HG03060 (cell line): ENCODE data around the gene SFMBT1.

Source experiments
- ATAC-seq: cut with Tn5 transposase; IDR thresholded peaks from one replicate; pipeline ENCODE4 v1.9.1; 2021; ENCODE audit warnings: low read depth, moderate number of reproducible peaks; ENCODE audit not compliant: unreplicated experiment

SFMBT1 gene

DNA sequence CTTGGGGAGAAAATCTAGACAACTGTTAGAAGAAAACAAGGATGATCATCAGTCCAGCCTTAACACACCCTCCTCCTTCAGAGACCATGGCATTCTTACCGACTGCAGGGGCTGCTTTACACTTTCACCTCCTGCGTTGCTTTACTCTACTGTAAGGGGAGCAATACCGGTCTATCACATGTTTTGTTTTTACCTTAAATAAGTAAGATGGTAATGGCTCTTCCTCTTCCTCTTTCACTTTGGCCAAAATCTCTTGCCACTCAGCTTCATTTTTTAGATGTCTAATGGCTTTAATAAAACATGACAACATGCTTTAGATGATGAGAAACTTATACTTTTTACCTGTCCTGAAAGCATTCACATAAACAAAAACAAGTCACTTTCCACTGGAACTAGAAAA is 115.1 kb downstream of the SFMBT1 start:
- ATAC-seq, result no peak

DNA sequence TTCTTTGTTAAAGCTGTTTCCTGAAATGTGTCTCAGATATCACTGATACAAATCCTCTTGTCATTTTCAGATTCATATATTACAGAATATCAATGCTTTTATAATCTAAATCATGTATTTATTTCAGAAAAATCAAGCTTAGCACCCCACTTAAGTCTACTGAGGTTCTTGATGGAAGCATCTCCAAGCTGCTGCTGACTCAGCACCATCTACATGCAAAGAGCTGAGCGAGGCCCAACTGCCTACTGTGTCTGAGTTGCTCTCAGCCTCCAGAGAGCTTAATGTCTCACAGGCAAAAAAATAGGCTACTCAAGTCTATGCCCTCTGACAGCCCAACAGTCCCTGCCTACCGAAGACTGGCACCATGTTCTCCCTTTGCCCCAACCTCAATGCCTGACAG is 119.3 kb downstream of the SFMBT1 start:
- ATAC-seq, result no peak

DNA sequence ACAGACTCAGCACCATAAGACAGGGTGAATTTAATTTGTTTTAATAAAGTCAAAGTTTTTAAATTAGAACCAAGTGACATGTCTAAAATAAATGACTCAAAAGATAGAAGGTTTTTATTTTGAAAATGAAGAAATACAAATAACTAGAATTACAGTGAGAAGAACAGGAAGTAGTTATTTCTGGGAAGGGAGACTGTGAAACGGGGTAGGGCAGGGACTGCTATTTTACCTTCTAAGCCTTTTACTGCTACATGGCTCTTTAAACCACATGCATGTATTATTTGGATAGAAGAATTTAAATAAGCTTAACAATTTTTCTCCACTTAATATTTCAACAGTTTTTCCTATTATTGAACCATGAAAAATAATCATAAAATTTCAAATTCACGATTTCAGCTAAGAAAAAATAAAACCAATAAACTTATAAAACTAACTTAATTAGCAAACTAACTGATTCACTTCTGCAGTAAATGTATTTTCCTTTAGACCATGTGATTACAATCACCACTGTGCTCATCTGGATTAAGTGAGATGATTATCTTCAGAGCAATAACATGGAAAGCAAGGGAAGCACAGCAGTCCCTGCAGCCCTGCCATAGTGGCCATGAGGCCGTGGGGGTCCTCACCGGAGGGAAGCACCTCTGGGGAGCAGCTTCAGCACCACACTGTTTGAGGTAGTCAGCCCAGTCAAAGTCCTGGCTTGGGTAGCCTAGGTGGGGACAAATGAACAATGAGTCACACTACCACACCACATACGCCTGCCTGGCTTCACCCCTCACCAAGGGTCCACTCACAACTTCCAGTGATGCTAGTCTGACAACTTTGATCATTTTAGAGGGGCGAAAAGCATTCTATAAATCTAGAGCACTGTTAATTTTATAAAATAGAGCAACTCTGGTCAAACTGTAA is 120.2 kb downstream of the SFMBT1 start:
- no peak for ATAC-seq

DNA sequence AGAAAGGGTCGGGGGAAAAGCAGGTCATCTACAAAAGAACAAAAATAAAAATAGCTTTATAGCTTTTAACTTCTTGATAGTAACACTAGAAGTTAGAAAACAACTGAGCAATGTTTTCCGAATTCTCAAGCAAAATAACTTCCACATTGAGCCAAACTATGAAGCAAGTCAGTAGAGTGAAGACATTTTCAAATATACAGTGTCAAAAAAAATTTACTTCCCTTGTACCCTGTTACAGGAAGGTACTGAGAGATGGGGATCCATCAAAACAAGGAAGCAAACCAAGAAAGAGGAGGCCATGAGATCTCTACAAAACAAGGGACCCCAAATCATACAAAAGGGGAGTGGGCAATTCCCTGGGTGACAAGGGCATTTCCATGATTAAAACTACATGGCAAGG is 121.9 kb downstream of the SFMBT1 start:
- no peak for ATAC-seq

DNA sequence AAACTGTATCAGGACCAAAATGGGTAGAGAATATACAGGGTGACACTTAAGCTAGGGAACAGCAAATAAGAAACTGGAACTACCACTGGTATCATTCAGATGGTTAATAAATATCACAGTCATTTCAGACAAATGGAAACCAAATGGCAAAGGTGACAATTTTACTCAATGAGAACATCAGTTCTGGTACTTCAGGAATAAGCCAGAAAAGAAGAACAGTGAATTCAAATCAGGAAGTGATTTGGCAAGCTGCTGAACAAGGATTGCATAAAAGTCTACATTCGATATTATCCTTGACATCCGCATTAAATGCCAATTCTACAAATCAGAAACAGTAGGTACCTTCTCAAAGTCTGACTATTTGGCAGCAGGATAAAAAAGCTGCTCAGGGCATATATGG is 125.0 kb downstream of the SFMBT1 start:
- ATAC-seq, result no peak

DNA sequence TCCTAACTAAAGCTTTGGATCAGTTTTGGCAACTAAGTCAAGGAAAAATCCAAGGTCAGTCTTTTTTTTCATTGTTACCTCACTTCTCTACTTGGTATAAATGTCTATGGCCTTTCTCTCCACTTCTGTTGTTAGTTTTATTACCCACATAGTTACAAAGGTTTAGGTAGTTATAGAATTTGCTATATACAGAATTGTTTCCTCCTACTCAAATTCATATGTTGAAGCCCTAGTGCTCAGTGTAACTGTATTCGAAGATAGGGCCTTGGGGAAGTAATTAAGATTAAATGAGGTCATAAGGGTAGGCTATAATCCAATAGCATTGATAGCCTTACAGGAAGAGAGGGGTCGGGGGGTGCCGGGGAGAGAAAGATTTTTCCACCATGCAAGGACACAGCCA is 128.8 kb downstream of the SFMBT1 start:
- ATAC-seq, result no peak

DNA sequence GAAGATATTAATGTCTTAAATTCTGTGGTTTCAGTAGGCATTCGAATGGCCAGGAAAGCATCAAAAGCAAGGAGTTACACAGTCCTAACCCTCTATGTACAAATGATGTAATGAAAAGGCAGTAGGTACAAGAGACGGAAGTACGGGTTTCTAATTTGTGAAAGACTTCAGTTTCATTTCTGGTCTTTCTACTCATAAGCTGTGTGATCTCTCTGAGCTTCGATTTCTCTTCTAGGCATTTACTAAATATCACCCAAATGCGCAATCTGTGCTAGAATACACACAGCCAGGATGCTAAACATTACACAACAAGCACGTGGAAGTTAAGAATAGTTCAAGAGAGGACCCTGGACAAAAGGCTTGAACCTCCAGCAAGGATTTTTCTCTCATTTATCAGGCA is 130.6 kb downstream of the SFMBT1 start:
- no peak for ATAC-seq

DNA sequence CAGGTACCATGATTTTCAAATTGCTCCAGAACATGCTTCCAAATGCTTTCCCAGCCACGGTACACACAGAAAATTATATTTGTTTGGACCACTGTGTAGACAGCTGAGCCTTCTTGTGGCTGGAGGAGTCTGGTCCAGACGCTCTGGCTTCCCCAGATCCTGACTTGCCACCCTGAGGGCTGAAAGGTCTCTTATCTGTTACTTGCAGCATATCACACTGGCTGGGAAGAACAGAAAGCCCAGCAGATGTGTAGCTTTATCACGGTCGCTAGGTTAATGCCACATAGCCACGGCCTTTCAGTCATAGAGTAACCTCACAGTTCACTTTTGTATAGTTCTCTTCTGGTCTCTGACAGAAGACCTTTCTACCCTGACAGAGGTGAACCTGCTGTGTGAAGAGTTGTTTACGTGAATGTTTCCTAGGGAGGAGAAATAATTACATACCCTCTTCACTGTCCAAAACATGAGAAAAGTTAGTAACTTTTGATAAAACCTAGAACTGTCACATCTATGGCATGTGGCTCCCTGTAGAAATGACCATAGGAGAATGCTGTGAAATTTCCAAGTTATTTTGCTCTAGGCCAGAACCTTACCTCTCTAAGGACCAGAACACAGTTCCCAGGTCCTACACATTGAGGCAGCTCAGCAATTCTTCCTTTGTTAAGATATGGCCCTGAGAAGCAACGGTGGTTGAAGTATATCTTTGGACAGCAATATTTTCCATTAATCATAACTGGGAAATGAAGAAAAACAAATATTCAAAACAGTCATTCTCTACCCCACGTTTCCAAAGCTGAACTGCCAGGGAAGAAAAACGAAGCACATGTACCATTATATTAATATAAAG is 132.8 kb downstream of the SFMBT1 start:
- no peak for ATAC-seq

DNA sequence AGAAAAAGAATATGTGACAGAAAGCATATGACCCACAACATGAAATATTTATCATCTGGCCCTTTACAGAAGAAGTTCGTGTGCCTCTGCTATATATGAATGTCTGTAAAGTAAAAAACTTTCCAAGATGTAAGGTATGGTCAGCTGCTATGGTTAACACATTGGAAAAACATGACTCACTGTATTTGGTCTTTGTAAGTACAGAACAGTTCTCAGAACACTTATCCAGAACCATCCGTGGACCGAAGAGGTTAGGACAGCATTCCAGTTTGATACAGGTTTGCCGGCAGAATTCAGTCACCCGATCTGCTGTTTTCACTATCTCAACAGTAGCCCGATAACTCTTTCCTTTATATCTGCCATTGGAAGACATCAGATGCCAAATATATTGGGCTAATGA is 135.1 kb downstream of the SFMBT1 start:
- ATAC-seq, result no peak

DNA sequence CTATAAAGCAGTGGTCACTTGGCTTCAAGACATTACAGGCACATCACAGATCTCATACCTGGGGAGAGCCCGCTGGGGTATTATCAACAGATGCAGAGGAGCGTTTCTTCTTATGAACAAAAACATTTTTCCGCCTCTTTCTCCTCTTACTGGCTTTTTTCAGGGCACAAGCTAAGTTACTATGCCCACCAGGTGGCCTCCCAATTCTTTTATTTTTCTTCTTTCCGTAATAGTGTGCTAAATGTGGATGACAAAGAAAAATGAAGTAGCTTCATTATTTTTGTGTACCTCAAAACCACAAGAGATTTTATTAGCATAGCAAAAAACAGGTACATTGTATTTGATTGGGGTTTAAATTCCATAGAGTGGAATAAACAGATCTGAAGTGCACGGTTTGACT is 138.4 kb downstream of the SFMBT1 start:
- no peak for ATAC-seq

DNA sequence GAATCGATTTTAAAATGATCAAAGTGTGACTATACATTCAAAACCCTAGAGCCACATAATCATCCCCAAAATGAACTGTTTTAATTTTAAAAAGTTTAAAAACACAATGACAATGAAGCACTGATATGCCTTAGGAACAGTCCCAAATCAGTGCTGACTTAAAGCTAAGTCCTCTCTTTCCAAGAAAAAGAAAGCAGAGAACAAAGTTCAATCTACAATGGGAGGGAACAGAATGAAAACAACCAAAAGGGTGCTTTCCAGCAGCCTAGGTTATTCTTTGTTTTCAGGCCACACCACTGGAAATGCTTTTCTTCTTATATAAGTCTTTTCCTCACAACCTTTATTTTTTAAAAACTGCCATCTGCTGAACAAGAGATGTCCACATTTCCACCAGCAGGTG is 141.3 kb downstream of the SFMBT1 start:
- ATAC-seq, result no peak

DNA sequence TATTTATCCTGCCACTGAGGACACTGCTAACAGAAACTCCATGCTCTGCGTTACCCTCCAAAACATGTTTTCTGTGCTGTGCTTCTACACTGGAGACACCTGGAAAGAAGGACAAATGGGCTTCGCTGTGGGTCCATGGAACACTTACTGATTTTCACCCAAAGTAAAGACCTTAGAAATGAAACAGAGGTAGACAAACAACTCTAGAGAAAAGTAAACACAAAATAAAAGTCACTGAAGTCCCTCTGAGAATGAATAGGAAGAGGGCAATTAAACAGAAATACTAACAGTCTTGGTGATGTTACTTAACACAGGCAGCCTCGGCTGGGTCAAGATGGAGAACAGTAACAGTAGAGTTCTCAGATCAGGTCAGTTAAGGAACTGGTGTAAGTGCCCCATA is 141.9 kb downstream of the SFMBT1 start:
- no peak for ATAC-seq

DNA sequence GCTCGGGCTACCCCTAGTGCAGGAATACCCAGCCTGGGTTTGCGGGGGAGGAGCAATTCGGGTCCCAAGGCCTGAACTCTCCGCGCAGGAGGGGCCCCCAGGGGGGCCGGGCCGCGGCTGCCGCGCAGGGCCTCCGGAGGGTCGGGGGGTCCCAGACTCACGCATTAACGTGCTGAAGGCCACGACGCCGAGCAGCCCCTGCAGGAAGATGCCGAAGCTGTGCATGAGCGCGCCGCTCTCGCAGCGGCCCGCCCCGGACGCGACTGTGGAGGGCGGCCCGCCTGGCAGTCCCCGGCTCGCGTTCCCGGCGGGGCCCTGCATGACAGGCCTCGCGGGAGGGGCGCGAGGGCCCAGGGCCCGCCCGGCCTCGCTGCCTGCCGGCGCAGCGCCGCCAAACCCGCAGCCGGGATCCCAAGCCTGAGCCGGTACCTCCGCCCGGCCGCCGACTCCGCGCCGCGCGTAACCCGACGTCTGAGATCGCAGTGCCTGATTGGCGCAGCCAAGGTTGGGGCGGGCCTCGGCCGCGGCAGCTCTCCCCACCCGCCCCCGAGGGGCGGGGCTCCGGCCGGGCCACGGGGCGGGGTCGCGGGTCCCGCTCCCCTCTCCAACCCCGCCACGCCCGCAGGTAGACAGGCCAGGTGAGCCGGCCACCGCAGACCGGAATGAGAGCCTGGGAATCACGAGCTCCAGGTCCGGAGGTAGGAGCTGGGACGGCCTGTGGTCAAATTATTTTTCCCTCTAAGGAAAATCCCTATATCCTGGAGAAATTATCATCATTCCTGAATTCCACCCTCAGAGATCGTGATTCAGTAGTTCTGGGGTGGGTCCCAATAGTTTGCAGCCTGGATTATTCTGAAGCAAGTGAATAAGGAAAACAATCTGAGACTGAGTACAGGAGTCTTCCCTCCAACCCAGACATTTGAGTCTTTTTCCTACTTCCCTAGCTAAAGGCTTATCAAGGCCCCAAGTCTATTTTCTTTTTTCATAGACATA is 148.4 kb downstream of the SFMBT1 start, which contains the start of gene STIMATE:
STIMATE (minus strand) TSS at position 419 of the 993 bp plus-strand sequence; CDS start at position 321, 98 bp downstream.
- peak; percentile 68 for ATAC-seq

DNA sequence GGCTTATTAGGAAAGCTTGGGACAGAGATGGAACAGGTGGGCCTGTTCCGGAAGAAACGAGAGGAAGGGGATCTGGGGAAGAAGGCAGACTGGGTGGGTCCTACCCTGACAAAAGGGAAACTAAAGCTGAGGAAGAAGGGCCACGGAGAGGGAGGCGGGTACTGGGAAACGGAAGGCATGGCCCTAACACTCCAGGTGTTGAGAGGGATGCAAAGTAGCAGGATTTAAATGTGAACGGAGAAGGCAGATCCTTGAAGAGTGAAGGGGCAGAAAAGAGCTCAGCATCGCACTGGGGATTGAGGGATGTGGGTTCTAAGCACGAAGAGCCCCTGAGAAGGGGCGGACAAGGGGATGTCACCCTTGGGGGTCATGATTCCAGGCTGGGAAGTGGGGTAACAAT is 149.3 kb downstream of the SFMBT1 start:
- ATAC-seq, result no peak

DNA sequence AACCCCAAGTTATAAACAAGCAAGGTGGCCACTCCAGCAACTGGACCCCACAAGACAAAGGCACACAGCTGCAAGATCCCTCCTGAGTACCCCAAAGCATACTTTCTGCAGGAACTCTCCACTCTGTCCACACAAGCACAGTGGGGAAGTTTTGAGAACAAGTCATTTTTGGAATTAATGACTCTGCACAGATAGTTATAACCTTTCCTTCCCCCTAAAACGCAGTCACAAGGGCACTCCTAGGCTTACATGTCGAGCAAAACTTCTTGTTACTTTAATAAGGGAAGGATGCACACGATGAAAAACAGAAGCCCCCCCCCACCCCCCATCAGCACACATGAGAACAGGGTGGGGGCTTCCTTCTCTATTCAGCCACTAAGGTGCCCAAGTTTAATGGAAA is 149.7 kb downstream of the SFMBT1 start:
- ATAC-seq, result no peak

DNA sequence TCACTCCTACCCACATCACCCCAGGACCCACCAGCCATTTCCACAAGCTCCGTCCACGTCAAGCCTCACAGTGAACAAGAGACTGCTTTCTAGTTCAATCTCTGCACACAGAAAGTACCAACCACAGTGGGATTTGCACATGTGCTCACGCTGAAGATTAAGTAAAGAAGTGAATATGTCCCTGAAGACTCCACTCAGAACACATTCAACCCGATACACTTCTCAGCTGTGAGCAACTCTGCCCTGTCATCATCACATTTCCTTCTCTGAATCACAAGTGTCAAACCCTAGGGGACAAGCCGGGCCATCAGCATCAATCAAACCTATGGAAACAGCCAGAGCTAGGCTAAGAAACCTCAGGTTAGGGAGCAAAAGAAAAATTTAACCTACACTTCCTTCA is 150.5 kb downstream of the SFMBT1 start:
- no peak for ATAC-seq

DNA sequence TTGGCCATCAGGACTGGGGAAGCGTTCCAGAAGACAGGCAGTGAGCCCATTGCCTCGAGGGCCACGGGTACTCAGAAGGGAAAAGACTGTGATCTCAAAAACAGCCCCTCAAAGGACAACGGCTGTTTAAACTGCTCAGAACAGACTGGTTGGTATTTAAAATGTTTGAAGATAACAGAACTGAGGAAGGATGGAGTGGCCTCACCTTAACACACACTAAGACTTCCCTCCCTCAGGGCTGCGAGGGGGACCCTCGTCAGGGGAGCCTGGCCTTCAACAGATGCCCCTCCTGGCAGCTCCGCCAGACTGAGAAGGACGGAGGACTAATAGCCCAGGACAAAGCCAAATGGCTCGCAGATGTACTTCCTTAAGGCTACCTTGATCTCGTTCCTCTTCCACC is 151.1 kb downstream of the SFMBT1 start:
- no peak for ATAC-seq

DNA sequence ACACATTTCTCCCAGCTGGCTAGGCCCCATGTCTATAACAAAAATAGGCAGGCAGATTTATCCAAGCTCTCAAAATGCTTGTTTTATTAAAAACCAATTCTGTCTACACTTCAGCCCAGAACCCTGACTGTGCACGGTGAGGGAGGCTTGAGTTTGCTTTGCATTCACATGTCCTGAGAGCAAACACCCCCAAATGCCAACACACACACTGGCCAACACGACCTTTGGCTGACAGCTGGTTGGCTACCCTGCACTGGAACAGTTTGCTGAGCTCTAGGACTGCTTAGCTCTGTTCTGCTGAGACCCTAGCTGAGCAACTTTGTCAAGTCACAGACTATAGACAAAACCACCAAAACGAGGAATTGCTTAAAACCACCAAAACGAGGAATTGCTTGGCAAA is 152.2 kb downstream of the SFMBT1 start:
- no peak for ATAC-seq

DNA sequence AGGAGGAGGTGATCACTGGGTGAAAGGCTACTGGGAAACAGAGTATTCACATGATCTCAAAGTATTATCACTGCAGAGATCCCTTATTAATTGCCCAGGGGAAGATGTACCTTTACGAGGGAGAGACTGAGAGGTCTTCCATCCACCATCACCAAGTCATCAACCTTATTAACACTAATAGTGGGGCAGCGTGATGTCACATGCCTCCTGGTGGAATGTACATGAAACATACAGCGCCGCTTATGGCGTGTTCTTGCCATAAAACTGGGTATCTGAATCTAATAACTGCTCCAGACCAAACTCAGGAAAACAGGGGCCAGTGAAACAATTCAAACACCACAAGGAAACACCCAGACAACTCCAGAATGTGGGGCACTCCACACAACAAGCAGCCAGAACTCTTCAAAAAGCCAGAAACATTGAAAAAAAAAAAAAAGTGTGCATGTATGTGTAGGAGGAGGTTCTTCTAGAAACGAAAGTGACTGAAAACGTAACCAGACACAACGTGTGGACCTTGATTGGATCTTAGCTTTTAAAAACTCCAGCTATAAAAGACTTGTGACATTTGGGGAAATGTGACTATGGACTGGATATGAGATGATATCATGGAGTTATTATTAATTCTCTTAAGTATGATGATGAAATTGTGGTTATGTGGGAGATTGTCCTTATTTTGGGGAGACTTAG is 153.1 kb downstream of the SFMBT1 start:
- ATAC-seq, result no peak

DNA sequence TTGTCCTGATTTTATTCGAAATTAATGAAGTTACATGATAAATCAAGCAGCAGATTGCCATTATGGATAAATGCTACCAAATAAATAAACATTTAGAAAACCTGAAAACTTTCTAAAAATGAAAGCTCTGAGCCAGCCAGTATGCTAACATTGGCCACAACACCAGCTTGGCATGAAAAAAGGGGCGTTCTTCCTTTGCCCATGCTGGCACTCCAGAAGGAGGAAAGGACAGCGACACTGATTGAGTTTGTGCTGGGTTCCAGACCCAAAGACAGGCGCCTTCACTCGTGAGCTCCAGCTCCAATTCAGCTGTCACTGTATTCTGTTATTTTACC is 153.6 kb downstream of the SFMBT1 start:
- ATAC-seq, result no peak
